Activated T-cell treated with anti-CD3 and anti-CD28 coated beads, Interleukin-2, amount 50 U/mL, for 24 hours (primary cell): Measurements from ENCODE around the gene HSF5.

Source experiments
- DNase-seq: peaks from one replicate; pipeline ENCODE4 v3.0.0-alpha.2; 2020
- H3K27ac Mint-ChIP-seq: 2 replicates; pipeline ENCODE4 v1.8.0; 2020; ENCODE audit warnings: mild to moderate bottlenecking, mixed read lengths
- H3K27me3 Mint-ChIP-seq: 2 replicates; pipeline ENCODE4 v1.8.0; 2020; ENCODE audit warnings: mixed read lengths
- H3K36me3 Mint-ChIP-seq: 2 replicates; pipeline ENCODE4 v1.8.0; 2020; ENCODE audit warnings: low read depth, mixed read lengths
- H3K4me1 Mint-ChIP-seq: 2 replicates; pipeline ENCODE4 v1.8.0; 2020; ENCODE audit warnings: low read depth, mixed read lengths
- H3K4me3 Mint-ChIP-seq: 2 replicates; pipeline ENCODE4 v1.8.0; 2020; ENCODE audit warnings: mild to moderate bottlenecking, moderate library complexity, mixed read lengths
- H3K9me3 Mint-ChIP-seq: 2 replicates; pipeline ENCODE4 v1.8.0; 2020; ENCODE audit warnings: mixed read lengths

The HSF5 gene

GRCh38 chr17:58480090-58480489 lies 8.1 kb downstream of the HSF5 start:
- Mint-ChIP-seq H3K27me3 (no peaks in the 10 kb centered on the region), H3K9me3 (no peaks in the 10 kb centered on the region), H3K36me3 (peaks cover 16% of the 10 kb centered on the region), H3K4me1 (peaks cover 2% of the 10 kb centered on the region), H3K4me3 (no peak overlapping the region), H3K27ac (no peak overlapping the region)
- no peak for DNase-seq

- H3K4me1 Mint-ChIP-seq: peaks cover 10% of the 10 kb centered on the region
Measured at GRCh38 chr17:58476812-58477211, 11.4 kb downstream of the HSF5 start.

GRCh38 chr17:58475985-58476384 lies 12.2 kb downstream of the HSF5 start:
- Mint-ChIP-seq H3K4me3 (no peak overlapping the region), H3K36me3 (peaks cover 16% of the 10 kb centered on the region), H3K27me3 (no peaks in the 10 kb centered on the region), H3K27ac (no peak overlapping the region), H3K4me1 (peaks cover 10% of the 10 kb centered on the region), H3K9me3 (no peaks in the 10 kb centered on the region)
- DNase-seq: no peak

More at GRCh38 chr17:58476812-58477211, 11.4 kb downstream of the HSF5 start:
- Mint-ChIP-seq H3K36me3 (peaks cover 16% of the 10 kb centered on the region), H3K27ac (no peak overlapping the region), H3K9me3 (no peaks in the 10 kb centered on the region), H3K27me3 (no peaks in the 10 kb centered on the region), H3K4me3 (no peak overlapping the region)
- DNase-seq: no peak

GRCh38 chr17:58470356-58470755 lies 17.9 kb downstream of the HSF5 start:
- H3K4me1 Mint-ChIP-seq: peaks cover 10% of the 10 kb centered on the region
- H3K27me3 Mint-ChIP-seq: no peaks in the 10 kb centered on the region
- no peak overlapping the region for H3K4me3 Mint-ChIP-seq
- H3K27ac Mint-ChIP-seq: no peak overlapping the region
- no peak for DNase-seq
- no peaks in the 10 kb centered on the region for H3K9me3 Mint-ChIP-seq
- no peaks in the 10 kb centered on the region for H3K36me3 Mint-ChIP-seq

- peaks cover 9% of the 10 kb centered on the region for H3K4me1 Mint-ChIP-seq
- DNase-seq: no peak
- no peaks in the 10 kb centered on the region for H3K9me3 Mint-ChIP-seq
- no peaks in the 10 kb centered on the region for H3K27me3 Mint-ChIP-seq
- no peaks in the 10 kb centered on the region for H3K36me3 Mint-ChIP-seq
- no peak overlapping the region for H3K27ac Mint-ChIP-seq
- H3K4me3 Mint-ChIP-seq: no peak overlapping the region
Measured at GRCh38 chr17:58468944-58469343, 19.3 kb downstream of the HSF5 start.

GRCh38 chr17:58455491-58455890 lies 32.7 kb downstream of the HSF5 start:
- H3K27ac Mint-ChIP-seq: no peak overlapping the region
- H3K36me3 Mint-ChIP-seq: peaks cover 13% of the 10 kb centered on the region
- H3K9me3 Mint-ChIP-seq: no peaks in the 10 kb centered on the region
- no peaks in the 10 kb centered on the region for H3K4me1 Mint-ChIP-seq
- H3K27me3 Mint-ChIP-seq: no peaks in the 10 kb centered on the region
- no peak for DNase-seq
- no peak overlapping the region for H3K4me3 Mint-ChIP-seq

- H3K4me1 Mint-ChIP-seq: no peaks in the 10 kb centered on the region
- H3K27ac Mint-ChIP-seq: no peak overlapping the region
- no peaks in the 10 kb centered on the region for H3K27me3 Mint-ChIP-seq
- peaks cover 13% of the 10 kb centered on the region for H3K36me3 Mint-ChIP-seq
- no peak for DNase-seq
- no peak overlapping the region for H3K4me3 Mint-ChIP-seq
- H3K9me3 Mint-ChIP-seq: no peaks in the 10 kb centered on the region
Measured at GRCh38 chr17:58452738-58453137, 35.5 kb downstream of the HSF5 start.

- no peak overlapping the region for H3K4me3 Mint-ChIP-seq
- peaks cover 5% of the 10 kb centered on the region for H3K36me3 Mint-ChIP-seq
- H3K27me3 Mint-ChIP-seq: no peaks in the 10 kb centered on the region
- peak; percentile 70 for DNase-seq
- no peak overlapping the region for H3K27ac Mint-ChIP-seq
- peaks cover 6% of the 10 kb centered on the region for H3K4me1 Mint-ChIP-seq
- no peaks in the 10 kb centered on the region for H3K9me3 Mint-ChIP-seq
Measured at GRCh38 chr17:58447039-58447975, 40.9 kb downstream of the HSF5 start.

- Mint-ChIP-seq H3K27ac (no peak overlapping the region), H3K4me1 (peaks cover 6% of the 10 kb centered on the region)
Measured at GRCh38 chr17:58446086-58446485, 42.1 kb downstream of the HSF5 start.

GRCh38 chr17:58436805-58437239 lies 51.4 kb downstream of the HSF5 start:
- Mint-ChIP-seq H3K27ac (no peak overlapping the region), H3K36me3 (peaks cover 7% of the 10 kb centered on the region), H3K4me1 (no peaks in the 10 kb centered on the region), H3K27me3 (no peaks in the 10 kb centered on the region), H3K4me3 (no peak overlapping the region), H3K9me3 (no peaks in the 10 kb centered on the region)
- DNase-seq: no peak

More at GRCh38 chr17:58446086-58446485, 42.1 kb downstream of the HSF5 start:
- Mint-ChIP-seq H3K4me3 (no peak overlapping the region), H3K9me3 (no peaks in the 10 kb centered on the region), H3K27me3 (no peaks in the 10 kb centered on the region), H3K36me3 (peaks cover 5% of the 10 kb centered on the region)
- DNase-seq: no peak

- Mint-ChIP-seq H3K27me3 (no peaks in the 10 kb centered on the region), H3K27ac (no peak overlapping the region), H3K4me1 (no peaks in the 10 kb centered on the region), H3K36me3 (peaks cover 7% of the 10 kb centered on the region), H3K4me3 (no peak overlapping the region), H3K9me3 (no peaks in the 10 kb centered on the region)
- no peak for DNase-seq
Measured at GRCh38 chr17:58436245-58436644, 52.0 kb downstream of the HSF5 start.

GRCh38 chr17:58432806-58433573 lies 55.2 kb downstream of the HSF5 start:
- Mint-ChIP-seq H3K4me3 (no peak overlapping the region), H3K36me3 (peaks cover 7% of the 10 kb centered on the region), H3K4me1 (peaks cover 3% of the 10 kb centered on the region)

GRCh38 chr17:58427807-58428206 lies 60.4 kb downstream of the HSF5 start:
- Mint-ChIP-seq H3K9me3 (no peaks in the 10 kb centered on the region), H3K27ac (no peak overlapping the region), H3K27me3 (no peaks in the 10 kb centered on the region), H3K4me3 (no peak overlapping the region), H3K4me1 (peaks cover 4% of the 10 kb centered on the region), H3K36me3 (peaks cover 4% of the 10 kb centered on the region)
- DNase-seq: no peak

More at GRCh38 chr17:58432806-58433573, 55.2 kb downstream of the HSF5 start:
- H3K27me3 Mint-ChIP-seq: no peaks in the 10 kb centered on the region
- H3K27ac Mint-ChIP-seq: no peak overlapping the region
- H3K9me3 Mint-ChIP-seq: no peaks in the 10 kb centered on the region
- no peak for DNase-seq

- Mint-ChIP-seq H3K36me3 (peaks cover 3% of the 10 kb centered on the region), H3K27ac (no peak overlapping the region), H3K27me3 (no peaks in the 10 kb centered on the region), H3K4me1 (peaks cover 17% of the 10 kb centered on the region), H3K9me3 (no peaks in the 10 kb centered on the region), H3K4me3 (no peak overlapping the region)
- DNase-seq: no peak
Measured at GRCh38 chr17:58421711-58422110, 66.5 kb downstream of the HSF5 start.

GRCh38 chr17:58420827-58421226 lies 67.4 kb downstream of the HSF5 start:
- Mint-ChIP-seq H3K36me3 (peaks cover 3% of the 10 kb centered on the region), H3K27ac (no peak overlapping the region), H3K4me1 (peaks cover 19% of the 10 kb centered on the region), H3K4me3 (no peak overlapping the region), H3K27me3 (no peaks in the 10 kb centered on the region), H3K9me3 (no peaks in the 10 kb centered on the region)
- DNase-seq: no peak
